Heart right ventricle (tissue), 16 donors: ENCODE results near the gene UQCR11. TPM values are rescaled to one million over a fixed set of nuclear protein-coding genes. Genes with fewer than 3 reads are reported as not detected.

Experiments used
- ATAC-seq, 8 donors: fragments of 200-7000 bp; cut with Tn5 transposase; one replicate each; pipeline ENCODE4 v1.9.1; 2020; ENCODE audit warnings: mild to moderate bottlenecking in 8 of 8, moderate library complexity in 8 of 8, moderate number of reproducible peaks in 1 of 8
- DNase-seq, 2 donors: peaks; one replicate each; pipeline ENCODE4 v3.0.0-alpha.2; 2020
- H3K27ac ChIP-seq, 10 donors: fragments of 200-600 bp; sonication (generic) in 2 of 10; one replicate each; pipeline versions ENCODE4 v1.5.0 to v1.8.0; 2020 to 2022; ENCODE audit warnings: mild to moderate bottlenecking in 3 of 10
- H3K27me3 ChIP-seq, 7 donors: fragments of 200-600 bp; one replicate each; pipeline ENCODE4 v1.8.0; 2021 to 2022; ENCODE audit warnings: mild to moderate bottlenecking in 2 of 7
- H3K36me3 ChIP-seq, 9 donors: fragments of 200-600 bp; sonication (generic) in 1 of 9; one replicate each; pipeline versions ENCODE4 v1.5.0 to v1.8.0; 2020 to 2022; ENCODE audit warnings: mild to moderate bottlenecking in 2 of 9
- H3K4me1 ChIP-seq, 9 donors: fragments of 200-600 bp; sonication (generic) in 1 of 9; one replicate each; pipeline versions ENCODE4 v1.5.0 to v1.8.0; 2020 to 2022; ENCODE audit warnings: mild to moderate bottlenecking in 4 of 9
- H3K4me3 ChIP-seq, 10 donors: fragments of 200-600 bp; sonication (generic) in 2 of 10; one replicate each; pipeline versions ENCODE4 v1.5.0 to v1.8.0; 2020 to 2022; ENCODE audit warnings: mild to moderate bottlenecking in 7 of 10, moderate library complexity in 2 of 10
- H3K9me3 ChIP-seq, 11 donors: fragments of 200-600 bp in 10 of 11; sonication (generic) in 2 of 11; one replicate each; pipeline versions ENCODE4 v1.5.0 to v1.8.0; 2013 to 2022; ENCODE audit warnings: mild to moderate bottlenecking in 2 of 11, control low read depth in 1 of 11, moderate library complexity in 1 of 11
- CTCF ChIP-seq, 9 donors: fragments of 200-600 bp; sonication (generic) in 2 of 9; IDR thresholded peaks; one replicate each; pipeline versions ENCODE4 v1.5.0 to v1.8.0; 2021 to 2022; ENCODE audit warnings: antibody characterized with exemption in 9 of 9, mild to moderate bottlenecking in 5 of 9, moderate library complexity in 1 of 9
- WGBS, 2 donors: extraction: QIAGEN DNeasy Blood & Tissue Kit; methylation state at CpG; one replicate each; pipeline ENCODE4 v1.1.7; 2013; ENCODE audit warnings: inconsistent platforms in 1 of 2; 5-methylcytosine and 5-hydroxymethylcytosine counted together
- intact Hi-C, 10 donors: fragments of 100-400 bp; cut with DNase I; formaldehyde crosslinking; loops; one replicate each; pipeline versions ENCODE4 v1.11.1 to v1.14.2; 2022
- polyA plus RNA-seq, 2 donors: library from polyadenylated mRNA; stranded (reverse); fragments of 200-250 nt; gene quantifications; one replicate each; pipeline ENCODE4 v1.2.3, GENCODE V29; 2013
- total RNA-seq, 10 donors: library from RNA; stranded (reverse); fragmentation: NEBNext Ultra II Directional in 3 of 10; extraction: Animal tissue kit (Norgen Biotek cat#: 25700) in 3 of 10; gene quantifications; one replicate each; pipeline versions ENCODE4 v1.2.1 to v1.2.4, GENCODE V29; 2021 to 2023
- donor health status: Arrhythmogenic right ventricular cardiomyopathy.
- donor health status: ischemic (EF 13 %, LVEDD 7.1; RV severe dilation, severe dysfunction).
- donor health status: healthy with polysubstance abuse.
- donor health status: DM: no; HTN: yes; CAD: no.
- donor health status: DM: no; HTN: no; CAD: no.
- donor health status: ischemic (EF 25% LVEDD 6.9; RV normal size, moderate dysfunction).
- donor health status: ischemic (EF 25% LVEDD 5.7; RV mildly dilated, moderate dysfunction).
- donor health status: healthy.
- donor health status: DM: yes; HTN: yes; CAD: no.
- donor health status: Ischemic cardiomyopathy.
- donor health status: ischemic (EF 35%, LVEDD 5.7; RV mildly dilated, moderate dysfunction).
- donor health status: nonischemic (EF 11% LVEDD 7.7; RV severe dilation, severe dysfunction).
- donor health status: DM: yes; HTN: yes; CAD: no.
- donor health status: PGD.
- donor health status: ischemic (EF 29% LVEDD 5.4; RV normal size, mild dysfunction).
- donor health status: nonischemic (EF 23%, LVEDD 6.1; RV moderate dilation, normal function).

Gene UQCR11
- total and polyA plus RNA-seq, 12 donors = 141 to 1,132 (median 792) TPM

- no peak for TF ChIP-seq CTCF (IDR thresholded peaks at IDR 0.05)
- DNase-seq (no peak), ATAC-seq (no peak)
- H3K27ac ChIP-seq = no peak overlapping the region
- WGBS, 2 donors = 91 to 94% methylated on average over 19 of the region's 19 CpGs
- no peaks in the 10 kb centered on the region for H3K4me1 ChIP-seq
- no peak overlapping the region for H3K4me3 ChIP-seq
- peaks cover 0 to 8% (median 0%) of the 10 kb centered on the region in 11 donors for H3K9me3 ChIP-seq
- no peaks in the 10 kb centered on the region for H3K27me3 ChIP-seq
- H3K36me3 ChIP-seq = peaks cover 0 to 76% (median 14%) of the 10 kb centered on the region in 9 donors
- intact Hi-C loops = no loop called here
These were observed 29.1 kb upstream of the UQCR11 start for GRCh38 chr19:1634242-1634937.

- Histone ChIP-seq H3K4me3 (no peak overlapping the region), H3K4me1 (no peaks in the 10 kb centered on the region), H3K36me3 (peaks cover 0 to 67% (median 14%) of the 10 kb centered on the region in 9 donors), H3K27ac (no peak overlapping the region), H3K9me3 (peaks cover 0 to 8% (median 0%) of the 10 kb centered on the region in 11 donors), H3K27me3 (no peaks in the 10 kb centered on the region)
- DNase-seq (no peak), ATAC-seq (no peak)
- WGBS, 2 donors = 94 to 96% methylated on average over 10 to 11 of the region's 11 CpGs
- TF ChIP-seq CTCF (IDR thresholded peaks at IDR 0.05) = no peak
- intact Hi-C loops = no loop called here
These were observed 28.1 kb upstream of the UQCR11 start for GRCh38 chr19:1633269-1633826.

- ATAC-seq (no peak), DNase-seq (no peak)
- Histone ChIP-seq H3K27me3 (no peaks in the 10 kb centered on the region), H3K27ac (no peak overlapping the region), H3K4me3 (no peak overlapping the region), H3K36me3 (peaks cover 0 to 60% (median 14%) of the 10 kb centered on the region in 9 donors), H3K4me1 (no peaks in the 10 kb centered on the region), H3K9me3 (peaks cover 0 to 8% (median 0%) of the 10 kb centered on the region in 11 donors)
- no peak for TF ChIP-seq CTCF (IDR thresholded peaks at IDR 0.05)
- intact Hi-C loops = no loop called here
- whole genome bisulfite sequencing, 2 donors = 89 to 93% methylated on average over 24 to 26 of the region's 26 CpGs
These were observed 27.4 kb upstream of the UQCR11 start for GRCh38 chr19:1632462-1633268.

- no peak overlapping the region for H3K27ac ChIP-seq
- H3K9me3 ChIP-seq = peaks cover 0 to 8% (median 0%) of the 10 kb centered on the region in 11 donors
- WGBS, 2 donors = 91 to 93% methylated on average over 31 of the region's 31 CpGs
- H3K27me3 ChIP-seq = no peaks in the 10 kb centered on the region
- peak in 1 of 8 donors; percentile 35 for ATAC-seq
- DNase-seq = no peak
- peaks cover 0 to 59% (median 17%) of the 10 kb centered on the region in 9 donors for H3K36me3 ChIP-seq
- intact Hi-C loops = no loop called here
- TF ChIP-seq CTCF (IDR thresholded peaks at IDR 0.05) = no peak
- H3K4me3 ChIP-seq = no peak overlapping the region
- no peaks in the 10 kb centered on the region for H3K4me1 ChIP-seq
These were observed 26.4 kb upstream of the UQCR11 start for GRCh38 chr19:1631557-1632100.
